Neuron (in vitro differentiated cells): Measurements from ENCODE around the gene PLA2G7.
"Not testable (repeated sequence)": the region's sequence is repeated elsewhere in the genome, so short reads cannot be mapped to it uniquely, and the experiment has no call there.

ENCODE experiments used
- H2AFZ ChIP-seq: one replicate; pipeline ENCODE4 v1.6.1; 2013; ENCODE audit warnings: low read depth, mild to moderate bottlenecking, inconsistent platforms, low read length, moderate library complexity
- H3K27me3 ChIP-seq: one replicate; pipeline ENCODE4 v1.6.1; 2013; ENCODE audit warnings: low read length; ENCODE audit not compliant: insufficient read depth
- H3K36me3 ChIP-seq: one replicate; pipeline ENCODE4 v1.6.1; 2013; ENCODE audit warnings: low read length; ENCODE audit not compliant: insufficient read depth
- H3K4me1 ChIP-seq: one replicate; pipeline ENCODE4 v1.6.1; 2013; ENCODE audit warnings: low read length; ENCODE audit not compliant: insufficient read depth
- H3K4me3 ChIP-seq: 2 replicates; pipeline ENCODE4 v1.5.1; 2013; ENCODE audit warnings: mild to moderate bottlenecking, low read length, moderate library complexity
- H3K9me3 ChIP-seq: one replicate; pipeline ENCODE4 v1.6.1; 2013; ENCODE audit warnings: low read length

The PLA2G7 gene

DNA sequence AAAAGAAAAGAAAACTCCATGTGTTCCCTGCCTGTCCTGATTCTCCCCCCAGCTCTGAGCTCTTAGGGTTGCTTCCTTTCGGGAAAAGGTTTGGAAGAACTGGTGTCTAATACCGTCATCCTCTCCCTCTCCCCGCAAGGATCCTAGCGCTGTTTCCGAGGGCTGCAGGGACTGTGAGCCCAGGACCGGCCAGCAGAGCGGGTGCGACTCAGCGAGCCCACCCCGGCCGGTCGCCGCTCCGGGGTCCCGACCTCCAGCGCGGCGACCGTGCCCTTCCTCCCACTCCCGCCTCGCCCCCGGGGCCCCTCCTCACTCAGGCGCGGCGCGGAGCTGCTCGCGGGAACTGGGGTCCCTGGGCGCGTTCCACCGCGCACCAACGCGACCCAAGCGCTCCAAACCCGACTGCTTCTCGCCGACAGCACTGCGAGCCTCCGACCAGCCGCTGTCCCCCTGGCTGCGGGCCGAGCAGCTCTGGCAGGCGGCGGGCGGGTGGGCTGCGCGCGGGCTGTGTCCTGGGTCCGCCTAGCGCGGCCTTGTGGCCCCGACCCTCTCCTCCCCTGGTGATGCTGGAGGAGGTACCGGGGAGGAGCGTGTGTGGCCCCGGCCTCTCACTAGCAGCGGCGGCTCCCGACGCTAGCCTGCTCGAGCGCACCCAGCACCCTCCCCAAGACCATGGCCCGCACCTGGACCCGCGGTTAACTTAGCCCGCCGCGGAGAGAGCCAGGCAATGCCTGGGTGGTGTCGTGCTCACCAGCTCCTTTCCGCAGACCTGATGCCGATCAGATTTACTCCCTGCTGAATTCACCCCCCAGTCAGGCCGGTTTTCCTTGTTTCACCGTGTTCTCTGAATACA lies at the start of gene PLA2G7:
PLA2G7 (minus strand) TSS at position 509 of the 853 bp plus-strand sequence. CDS start 12,484 bp downstream, outside the sequence.
- Histone ChIP-seq H2AFZ (peak within 1 kb of the TSS; percentile 32), H3K4me3 (peak within 1 kb of the TSS; percentile 34), H3K9me3 (no peaks in the 10 kb centered on the region), H3K36me3 (no peaks in the 10 kb centered on the region), H3K4me1 (peaks cover 8% of the 10 kb centered on the region), H3K27me3 (peaks cover 53% of the 10 kb centered on the region)

DNA sequence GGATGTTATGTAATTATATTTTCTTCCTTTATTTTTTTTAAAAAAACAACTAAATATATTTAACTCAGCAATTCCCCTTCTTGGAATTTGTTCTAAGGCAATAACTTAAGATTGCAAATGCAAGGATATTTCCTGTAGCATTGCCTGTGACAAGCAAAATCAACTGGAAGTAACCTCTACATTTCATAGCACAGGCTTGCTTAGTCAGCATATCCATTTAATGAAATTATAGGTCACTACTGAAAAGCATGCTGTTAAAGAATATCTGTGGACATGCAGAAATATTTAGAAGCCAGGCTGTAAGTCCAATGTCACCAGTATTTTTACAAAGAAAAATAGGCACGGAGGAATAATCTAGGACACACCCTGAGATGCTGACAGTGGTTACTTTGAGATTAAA lies 49.4 kb upstream of the PLA2G7 start:
- no peaks in the 10 kb centered on the region for H3K36me3 ChIP-seq
- no peaks in the 10 kb centered on the region for H3K27me3 ChIP-seq
- no peaks in the 10 kb centered on the region for H3K9me3 ChIP-seq
- no peaks in the 10 kb centered on the region for H3K4me1 ChIP-seq
- no peak overlapping the region for H3K4me3 ChIP-seq
- H2AFZ ChIP-seq: no peak overlapping the region

DNA sequence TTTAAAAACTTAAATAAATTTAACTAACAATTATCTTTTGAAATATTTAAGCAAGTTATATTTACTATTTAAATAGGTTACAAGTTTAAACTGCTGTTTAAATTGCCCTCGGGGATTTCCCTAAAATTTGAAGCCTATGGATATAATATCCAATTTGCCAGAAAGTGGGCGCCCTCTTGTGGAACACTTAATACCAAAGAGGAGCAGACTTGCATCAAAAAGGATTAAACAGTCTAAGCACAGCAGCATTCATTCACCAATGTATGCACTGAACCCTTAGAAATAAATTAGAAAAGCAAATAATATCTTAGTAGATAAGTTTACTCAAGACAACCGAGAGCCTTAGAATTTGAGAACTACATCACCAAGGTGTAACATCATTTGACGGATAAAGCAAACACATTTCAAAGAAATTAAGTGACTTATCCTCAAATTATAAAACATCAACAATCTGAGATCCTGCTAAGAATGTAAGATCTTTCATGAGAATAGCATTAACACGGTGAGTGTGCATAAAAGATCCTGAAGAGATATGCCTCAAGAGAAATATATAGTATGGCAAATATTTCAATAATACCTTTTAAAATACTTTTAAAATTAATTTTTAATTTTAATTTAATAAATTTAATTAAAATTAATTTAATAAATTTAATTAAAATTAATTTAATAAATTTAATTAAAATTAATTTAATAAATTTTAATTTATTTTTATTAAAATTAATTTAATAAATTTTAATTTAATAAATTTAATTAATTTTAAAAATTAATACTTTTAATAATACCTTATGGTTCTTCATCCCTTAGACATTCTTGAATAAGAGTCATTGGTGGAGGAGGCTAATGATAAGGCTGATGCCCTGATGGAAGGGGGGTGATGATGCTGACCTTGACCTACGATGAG lies 46.6 kb upstream of the PLA2G7 start:
- Histone ChIP-seq H3K9me3 (no peaks in the 10 kb centered on the region), H3K4me3 (no peak overlapping the region), H3K27me3 (no peaks in the 10 kb centered on the region)

DNA sequence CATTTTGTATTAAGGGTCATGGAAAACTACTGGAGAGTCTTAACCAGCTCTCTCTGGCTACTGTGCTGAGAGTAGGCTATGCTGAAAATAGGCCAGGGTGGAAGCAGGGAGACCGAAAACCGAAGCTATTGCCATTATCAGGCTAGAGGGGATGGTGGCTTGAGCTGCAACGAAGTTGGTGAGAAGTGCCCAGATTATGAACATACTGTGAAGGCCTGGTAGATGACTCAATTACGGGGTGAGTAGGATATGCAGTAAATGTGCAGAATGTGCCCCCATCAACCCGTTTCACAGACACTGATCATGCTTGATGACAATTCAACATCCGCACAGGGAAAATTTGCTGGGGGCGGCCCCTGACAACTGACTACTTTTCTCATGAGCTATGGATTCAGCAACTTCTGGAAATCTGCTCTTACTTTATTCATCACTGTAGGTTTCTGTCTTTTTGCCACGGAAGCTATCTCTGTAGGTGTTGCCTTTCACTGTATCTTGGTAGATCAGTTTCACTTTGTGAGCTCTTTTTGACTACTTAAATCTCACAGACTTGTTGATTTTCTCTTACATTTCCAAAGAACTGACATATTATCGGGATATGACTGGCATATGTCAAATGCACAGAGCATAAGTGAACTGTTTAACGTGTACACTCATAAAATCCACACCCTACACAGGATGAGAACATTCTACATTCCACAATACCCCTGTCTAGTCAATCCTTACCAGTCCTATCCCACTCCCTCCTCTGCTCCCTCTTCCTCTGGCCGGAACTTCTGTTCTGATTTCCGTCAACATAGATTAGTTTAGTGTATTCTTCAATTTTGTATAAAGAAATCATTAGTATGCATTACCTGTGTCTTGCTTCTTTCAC lies 42.5 kb upstream of the PLA2G7 start:
- no peaks in the 10 kb centered on the region for H3K9me3 ChIP-seq
- H2AFZ ChIP-seq: no peak overlapping the region
- no peaks in the 10 kb centered on the region for H3K27me3 ChIP-seq
- H3K4me1 ChIP-seq: no peaks in the 10 kb centered on the region
- no peak overlapping the region for H3K4me3 ChIP-seq
- no peaks in the 10 kb centered on the region for H3K36me3 ChIP-seq

More for the DNA sequence above, 46.6 kb upstream of the PLA2G7 start:
- Histone ChIP-seq H3K4me1 (no peaks in the 10 kb centered on the region), H2AFZ (no peak overlapping the region), H3K36me3 (no peaks in the 10 kb centered on the region)

GRCh38 chr6:46776070-46776712 lies 41.0 kb upstream of the PLA2G7 start:
- H3K4me1 ChIP-seq: no peaks in the 10 kb centered on the region
- no peaks in the 10 kb centered on the region for H3K27me3 ChIP-seq
- no peaks in the 10 kb centered on the region for H3K36me3 ChIP-seq
- no peak overlapping the region for H2AFZ ChIP-seq
- no peaks in the 10 kb centered on the region for H3K9me3 ChIP-seq
- H3K4me3 ChIP-seq: no peak overlapping the region

DNA sequence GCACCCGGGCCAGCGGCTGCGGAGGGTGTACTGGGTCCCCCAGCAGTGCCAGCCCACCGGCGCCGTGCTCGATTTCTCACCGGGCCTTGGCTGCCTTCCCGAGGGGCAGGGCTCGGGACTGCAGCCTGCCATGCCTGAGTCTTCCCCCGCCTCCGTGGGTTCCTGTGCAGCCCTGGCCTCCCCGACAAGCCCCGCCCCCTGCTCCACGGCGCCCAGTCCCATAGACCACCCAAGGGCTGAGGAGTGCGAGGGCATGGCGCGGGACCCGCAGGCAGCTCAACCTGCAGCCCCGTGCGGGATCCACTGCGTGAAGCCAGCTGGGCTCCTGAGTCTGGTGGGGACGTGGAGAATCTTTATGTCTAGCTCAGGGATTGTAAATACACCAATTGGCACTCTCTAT lies 39.6 kb upstream of the PLA2G7 start:
- not testable (repeated sequence) for H2AFZ ChIP-seq, H3K4me3 ChIP-seq, H3K9me3 ChIP-seq, H3K27me3 ChIP-seq, H3K4me1 ChIP-seq, H3K36me3 ChIP-seq

DNA sequence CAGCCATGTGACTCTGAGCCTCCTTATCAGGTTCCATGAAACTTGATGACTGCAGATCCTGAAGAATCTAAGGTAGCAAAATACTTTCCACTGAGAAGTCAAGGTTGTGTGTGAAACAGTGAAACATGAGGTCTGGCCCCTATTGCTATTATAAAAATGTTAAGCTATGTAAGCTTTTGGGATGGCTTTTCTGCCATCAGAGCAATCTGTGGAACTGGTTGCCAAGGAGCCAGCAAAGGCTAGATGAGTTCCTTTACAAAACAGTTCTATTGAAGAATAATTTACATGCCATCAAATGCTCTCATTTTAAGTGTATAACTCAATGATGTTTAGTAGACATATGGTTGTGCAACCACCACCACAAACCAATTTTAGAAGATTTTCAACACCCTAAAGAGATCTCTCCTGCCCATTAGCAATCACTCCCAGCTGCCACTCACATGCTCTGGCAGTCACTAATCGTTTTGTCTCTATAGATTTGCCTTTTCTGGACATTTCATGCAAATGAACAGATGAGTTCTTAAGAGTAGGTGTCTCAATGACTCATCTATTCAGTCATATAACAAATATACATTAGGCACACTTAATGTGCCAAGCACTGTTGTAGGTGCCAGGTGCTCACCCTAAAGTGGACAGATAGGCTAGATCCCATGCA lies 38.2 kb upstream of the PLA2G7 start:
- no peaks in the 10 kb centered on the region for H3K27me3 ChIP-seq
- no peaks in the 10 kb centered on the region for H3K4me1 ChIP-seq
- no peaks in the 10 kb centered on the region for H3K9me3 ChIP-seq
- H2AFZ ChIP-seq: no peak overlapping the region
- no peak overlapping the region for H3K4me3 ChIP-seq
- H3K36me3 ChIP-seq: no peaks in the 10 kb centered on the region

- no peaks in the 10 kb centered on the region for H3K27me3 ChIP-seq
- no peak overlapping the region for H2AFZ ChIP-seq
- H3K4me3 ChIP-seq: no peak overlapping the region
- no peaks in the 10 kb centered on the region for H3K4me1 ChIP-seq
- H3K9me3 ChIP-seq: no peaks in the 10 kb centered on the region
- H3K36me3 ChIP-seq: no peaks in the 10 kb centered on the region
Observed at GRCh38 chr6:46772762-46773161, 37.6 kb upstream of the PLA2G7 start.

GRCh38 chr6:46772016-46772415 lies 36.8 kb upstream of the PLA2G7 start:
- no peak overlapping the region for H3K4me3 ChIP-seq
- H3K36me3 ChIP-seq: no peaks in the 10 kb centered on the region
- no peak overlapping the region for H2AFZ ChIP-seq
- H3K4me1 ChIP-seq: no peaks in the 10 kb centered on the region
- no peaks in the 10 kb centered on the region for H3K9me3 ChIP-seq
- no peaks in the 10 kb centered on the region for H3K27me3 ChIP-seq

- no peaks in the 10 kb centered on the region for H3K4me1 ChIP-seq
- no peak overlapping the region for H3K4me3 ChIP-seq
- no peak overlapping the region for H2AFZ ChIP-seq
- no peaks in the 10 kb centered on the region for H3K27me3 ChIP-seq
- no peaks in the 10 kb centered on the region for H3K36me3 ChIP-seq
- H3K9me3 ChIP-seq: no peaks in the 10 kb centered on the region
Observed at GRCh38 chr6:46764961-46765360, 29.8 kb upstream of the PLA2G7 start.

DNA sequence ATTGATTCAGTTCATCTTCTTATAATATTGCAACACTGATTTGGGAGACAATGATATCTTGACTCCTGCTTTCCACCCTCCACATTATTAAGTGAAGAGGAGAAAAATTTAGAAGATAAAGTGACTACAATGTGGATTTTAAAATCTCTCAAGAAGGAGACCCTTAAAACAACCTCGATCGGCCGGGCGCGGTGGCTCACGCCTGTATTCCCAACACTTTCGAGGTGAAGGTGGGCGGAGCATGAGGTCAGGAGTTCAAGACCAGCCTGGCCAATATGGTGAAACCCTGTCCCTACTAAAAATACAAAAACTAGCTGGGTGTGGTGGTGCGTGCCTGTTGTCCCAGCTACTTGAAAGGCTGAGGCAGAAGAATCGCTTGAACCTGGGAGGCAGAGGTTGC lies 29.1 kb upstream of the PLA2G7 start:
- not testable (repeated sequence) for H3K36me3 ChIP-seq, H3K27me3 ChIP-seq, H3K9me3 ChIP-seq, H3K4me3 ChIP-seq, H3K4me1 ChIP-seq, H2AFZ ChIP-seq

DNA sequence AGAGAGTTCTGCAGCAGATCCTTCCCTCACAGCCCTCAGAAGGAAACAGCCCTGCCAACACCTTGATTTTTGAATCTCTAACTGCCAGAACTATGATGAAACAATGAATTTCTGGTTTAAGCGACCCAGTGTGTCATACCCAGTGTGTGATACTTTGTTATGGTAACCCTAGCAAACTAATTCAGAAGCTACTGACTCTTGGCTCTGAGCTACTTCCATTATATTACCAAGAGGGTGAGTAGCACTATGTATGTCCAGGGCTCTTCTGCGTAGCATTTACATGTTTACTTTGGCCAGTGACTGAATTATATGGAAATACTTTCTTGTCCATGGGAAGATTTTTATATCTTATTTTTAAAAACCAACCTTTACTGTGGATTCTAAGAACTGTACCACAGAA lies 28.3 kb upstream of the PLA2G7 start:
- Histone ChIP-seq H2AFZ (no peak overlapping the region), H3K4me3 (no peak overlapping the region)

More for the DNA sequence above, 28.3 kb upstream of the PLA2G7 start:
- Histone ChIP-seq H3K36me3 (no peaks in the 10 kb centered on the region), H3K4me1 (no peaks in the 10 kb centered on the region), H3K27me3 (no peaks in the 10 kb centered on the region), H3K9me3 (no peaks in the 10 kb centered on the region)
